Epithelial cell of esophagus (primary cell): ENCODE results near the gene BICDL2.
"Not testable (repeated sequence)": the region's sequence is repeated elsewhere in the genome, so short reads cannot be mapped to it uniquely, and the experiment has no call there.

Experiments used
- DNase-seq: peaks from one replicate; pipeline ENCODE4 v3.0.0; 2010; ENCODE audit warnings: low read depth
- H3K4me3 ChIP-seq: 2 replicates; pipeline ENCODE4 v1.5.1; 2011; ENCODE audit warnings: mild to moderate bottlenecking, low read length, control low read depth
- CTCF ChIP-seq: IDR thresholded peaks from 2 replicates; pipeline ENCODE4 v1.5.1; 2011; ENCODE audit warnings: low read depth, mild to moderate bottlenecking, low read length, control low read depth, inconsistent platforms; ENCODE audit not compliant: insufficient read depth; ENCODE audit errors: missing control alignments

The BICDL2 gene

DNA sequence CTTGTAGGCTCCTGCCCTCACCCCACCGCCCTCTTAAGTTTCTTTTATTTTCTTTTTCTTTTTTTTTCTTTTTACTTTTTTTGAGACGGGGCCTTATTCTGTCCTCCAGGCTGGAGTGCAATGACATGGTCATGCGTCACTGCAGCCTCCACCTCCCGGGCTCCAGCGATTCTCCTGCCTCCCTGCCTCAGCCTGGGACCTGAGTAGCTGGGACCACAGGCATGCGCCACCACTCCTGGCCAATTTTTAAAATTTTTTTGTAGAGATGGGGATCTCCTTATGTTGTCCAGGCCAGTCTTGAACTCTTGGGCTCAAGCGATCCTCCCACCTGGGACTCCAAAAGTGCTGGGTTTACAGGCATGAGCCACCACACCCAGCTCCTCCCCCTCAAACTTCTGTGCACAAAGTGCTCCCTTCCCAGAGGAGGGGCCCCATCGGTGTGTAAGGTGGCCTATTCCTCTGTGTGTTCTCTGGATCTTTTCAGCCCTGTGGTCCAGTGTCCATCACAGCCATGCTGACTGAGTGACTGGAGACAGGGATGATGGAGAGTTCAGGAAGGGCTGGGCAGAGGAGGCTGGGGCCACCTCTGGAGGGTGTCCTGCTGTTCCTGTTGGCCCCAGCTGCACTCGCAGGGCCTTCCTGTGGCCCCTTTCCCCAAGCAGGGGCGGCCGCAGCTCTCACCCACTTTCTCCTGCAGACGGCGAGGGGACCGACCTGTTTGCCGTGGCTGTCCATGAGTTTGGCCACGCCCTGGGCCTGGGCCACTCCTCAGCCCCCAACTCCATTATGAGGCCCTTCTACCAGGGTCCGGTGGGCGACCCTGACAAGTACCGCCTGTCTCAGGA is 19.8 kb upstream of the BICDL2 start:
- no peak for TF ChIP-seq CTCF
- no peak overlapping the region for H3K4me3 ChIP-seq
- DNase-seq, result no peak

- not testable (repeated sequence) for DNase-seq, H3K4me3 ChIP-seq
These were observed 19.0 kb upstream of the BICDL2 start for GRCh38 chr16:3055734-3056115.

GRCh38 chr16:3054965-3055733 is 18.4 kb upstream of the BICDL2 start:
- H3K4me3 ChIP-seq, result no peak overlapping the region
- no peak for DNase-seq
- TF ChIP-seq CTCF, result no peak

GRCh38 chr16:3053330-3053710 is 16.6 kb upstream of the BICDL2 start:
- not testable (repeated sequence) for H3K4me3 ChIP-seq, DNase-seq

GRCh38 chr16:3052571-3053329 is 16.0 kb upstream of the BICDL2 start:
- DNase-seq, H3K4me3 ChIP-seq: not testable (repeated sequence)

GRCh38 chr16:3051494-3051893 is 14.8 kb upstream of the BICDL2 start:
- H3K4me3 ChIP-seq, result no peak overlapping the region
- TF ChIP-seq CTCF, result no peak
- no peak for DNase-seq

- H3K4me3 ChIP-seq, result no peak overlapping the region
- no peak for DNase-seq
- TF ChIP-seq CTCF, result no peak
These were observed 14.3 kb upstream of the BICDL2 start for GRCh38 chr16:3051009-3051408.

DNA sequence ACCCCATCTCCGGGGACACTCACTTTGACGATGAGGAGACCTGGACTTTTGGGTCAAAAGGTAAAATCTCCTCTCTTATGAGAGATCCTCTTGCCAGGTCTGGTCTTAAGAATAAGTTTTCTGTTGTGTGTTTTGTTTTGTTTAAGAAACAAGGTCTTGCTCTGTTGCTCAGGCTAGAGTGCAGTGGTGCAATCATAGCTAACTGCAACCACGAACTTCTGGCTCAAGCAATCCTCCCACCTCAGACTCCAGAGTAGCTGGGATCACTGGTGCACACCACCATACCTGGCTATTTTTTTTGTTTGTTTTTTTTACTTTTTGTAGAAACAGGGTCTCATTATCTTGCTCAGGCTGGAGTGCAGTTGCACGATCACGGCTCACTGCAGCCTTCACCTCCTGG is 13.7 kb upstream of the BICDL2 start:
- no peak overlapping the region for H3K4me3 ChIP-seq
- no peak for DNase-seq
- no peak for TF ChIP-seq CTCF
